ENCODE measurements around the gene MOB3A.

DNA sequence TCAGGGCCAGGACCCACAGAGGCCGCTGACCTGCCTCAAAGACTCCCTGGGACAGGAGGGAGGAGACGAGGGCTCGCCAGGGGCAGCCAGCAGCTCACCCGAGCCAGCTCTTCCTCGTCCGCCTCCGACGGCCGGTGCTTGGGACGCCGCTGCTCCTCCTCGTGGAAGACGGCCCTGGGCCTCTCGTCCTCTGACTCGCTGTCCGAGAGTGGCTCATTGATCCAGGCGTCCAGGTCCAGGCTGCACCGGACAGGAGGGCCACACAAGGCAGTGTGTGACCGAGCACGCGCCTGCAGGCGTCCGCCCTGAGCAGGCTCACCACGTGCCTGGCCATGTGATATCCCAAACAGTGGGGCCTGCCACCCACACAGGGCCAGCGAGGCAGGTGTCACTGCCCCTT lies 20.4 kb upstream of the MOB3A start:
- TF ChIP-seq CTCF (IDR thresholded peaks at IDR 0.05), result no peak
- TF ChIP-seq ZFX (IDR thresholded peaks at IDR 0.05; ENCODE audit: borderline replicate concordance), result no peak

Measured in 22Rv1 (cell line).